ENCODE measurements around the gene FOXRED1. TPM values are rescaled to one million over a fixed set of nuclear protein-coding genes. Genes with fewer than 3 reads are reported as not detected.

The FOXRED1 gene
- total RNA-seq, 1 experiment from 2014 or later: 23.8 TPM

GRCh38 chr11:126256216-126256615 lies 12.7 kb upstream of the FOXRED1 start:
- Histone ChIP-seq H3K4me3 (no peak overlapping the region), H3K27me3 (no peaks in the 10 kb centered on the region)

GRCh38 chr11:126257144-126257543 lies 11.8 kb upstream of the FOXRED1 start:
- no peaks in the 10 kb centered on the region for H3K4me1 ChIP-seq
- H3K27me3 ChIP-seq: no peaks in the 10 kb centered on the region
- no peak overlapping the region for H3K27ac ChIP-seq
- no peaks in the 10 kb centered on the region for H3K9me3 ChIP-seq (replicated peaks)
- DNase-seq: no peak
- H3K4me3 ChIP-seq: no peak overlapping the region
- peaks cover 6% of the 10 kb centered on the region; the same call in 1 of the 2 replicates for H3K36me3 ChIP-seq

More at GRCh38 chr11:126256216-126256615, 12.7 kb upstream of the FOXRED1 start:
- no peak for DNase-seq
- Histone ChIP-seq H3K9me3 (replicated peaks) (no peaks in the 10 kb centered on the region), H3K4me1 (no peaks in the 10 kb centered on the region), H3K36me3 (0 out of 2 replicates have a peak, but pooled peaks cover 2% of the 10 kb centered on the region), H3K27ac (no peak overlapping the region)

GRCh38 chr11:126257764-126258163 lies 11.2 kb upstream of the FOXRED1 start:
- DNase-seq: no peak
- Histone ChIP-seq H3K4me3 (no peak overlapping the region), H3K36me3 (peaks cover 11% of the 10 kb centered on the region; the same call in 1 of the 2 replicates), H3K27me3 (no peaks in the 10 kb centered on the region), H3K9me3 (replicated peaks) (no peaks in the 10 kb centered on the region), H3K4me1 (no peaks in the 10 kb centered on the region), H3K27ac (no peak overlapping the region)

GRCh38 chr11:126262216-126262615 lies 6.7 kb upstream of the FOXRED1 start:
- no peaks in the 10 kb centered on the region for H3K9me3 ChIP-seq (replicated peaks)
- H3K4me1 ChIP-seq: no peaks in the 10 kb centered on the region
- no peak overlapping the region for H3K27ac ChIP-seq
- no peaks in the 10 kb centered on the region for H3K27me3 ChIP-seq
- peaks cover 52% of the 10 kb centered on the region for H3K36me3 ChIP-seq
- no peak overlapping the region for H3K4me3 ChIP-seq
- no peak for DNase-seq

GRCh38 chr11:126263489-126263888 lies 5.5 kb upstream of the FOXRED1 start:
- Histone ChIP-seq H3K27ac (no peak overlapping the region), H3K36me3 (peaks cover 52% of the 10 kb centered on the region), H3K27me3 (no peaks in the 10 kb centered on the region), H3K4me1 (no peaks in the 10 kb centered on the region), H3K4me3 (no peak overlapping the region), H3K9me3 (replicated peaks) (no peaks in the 10 kb centered on the region)
- DNase-seq: no peak

- H3K27ac ChIP-seq: no peak overlapping the region
- no peaks in the 10 kb centered on the region for H3K9me3 ChIP-seq (replicated peaks)
- no peak for DNase-seq
- no peaks in the 10 kb centered on the region for H3K4me1 ChIP-seq
- no peak overlapping the region for H3K4me3 ChIP-seq
- H3K36me3 ChIP-seq: peaks cover 52% of the 10 kb centered on the region
- H3K27me3 ChIP-seq: no peaks in the 10 kb centered on the region
Observed at GRCh38 chr11:126265811-126266210, 3.1 kb upstream of the FOXRED1 start.

- H3K4me3 ChIP-seq: peak overlapping the region; percentile 79
- H3K27ac ChIP-seq: peak overlapping the region; percentile 81
Observed at GRCh38 chr11:126267650-126268049, 1.3 kb upstream of the FOXRED1 start.

GRCh38 chr11:126268361-126268707 lies 620 bp upstream of the FOXRED1 start:
- no peak for DNase-seq
- Histone ChIP-seq H3K4me1 (no peaks in the 10 kb centered on the region), H3K36me3 (peaks cover 38% of the 10 kb centered on the region), H3K27ac (peak overlapping the region; percentile 81), H3K27me3 (no peaks in the 10 kb centered on the region), H3K9me3 (replicated peaks) (no peaks in the 10 kb centered on the region), H3K4me3 (peak overlapping the region; percentile 79)

More at GRCh38 chr11:126267650-126268049, 1.3 kb upstream of the FOXRED1 start:
- no peak for DNase-seq
- H3K36me3 ChIP-seq: peaks cover 45% of the 10 kb centered on the region
- H3K4me1 ChIP-seq: no peaks in the 10 kb centered on the region
- H3K27me3 ChIP-seq: no peaks in the 10 kb centered on the region
- no peaks in the 10 kb centered on the region for H3K9me3 ChIP-seq (replicated peaks)

- no peaks in the 10 kb centered on the region for H3K9me3 ChIP-seq (replicated peaks)
- no peak overlapping the region for H3K27ac ChIP-seq
- no peak overlapping the region for H3K4me3 ChIP-seq
- no peaks in the 10 kb centered on the region for H3K4me1 ChIP-seq
- H3K36me3 ChIP-seq: peaks cover 7% of the 10 kb centered on the region
- no peaks in the 10 kb centered on the region for H3K27me3 ChIP-seq
- DNase-seq: no peak
Observed at GRCh38 chr11:126277322-126277721, 8.4 kb downstream of the FOXRED1 start.

- Histone ChIP-seq H3K4me1 (no peaks in the 10 kb centered on the region), H3K27ac (no peak overlapping the region), H3K27me3 (no peaks in the 10 kb centered on the region), H3K4me3 (no peak overlapping the region), H3K9me3 (replicated peaks) (no peaks in the 10 kb centered on the region), H3K36me3 (peaks cover 7% of the 10 kb centered on the region)
- DNase-seq: no peak
Observed at GRCh38 chr11:126277780-126278179, 8.8 kb downstream of the FOXRED1 start.

GRCh38 chr11:126279191-126279590 lies 10.2 kb downstream of the FOXRED1 start:
- peaks cover 2% of the 10 kb centered on the region for H3K36me3 ChIP-seq
- no peaks in the 10 kb centered on the region for H3K9me3 ChIP-seq (replicated peaks)
- no peak overlapping the region for H3K27ac ChIP-seq
- H3K4me1 ChIP-seq: no peaks in the 10 kb centered on the region
- no peak overlapping the region for H3K4me3 ChIP-seq
- no peaks in the 10 kb centered on the region for H3K27me3 ChIP-seq
- DNase-seq: no peak

- H3K4me1 ChIP-seq: no peaks in the 10 kb centered on the region
- no peak overlapping the region for H3K4me3 ChIP-seq
- no peak for DNase-seq
- H3K9me3 ChIP-seq (replicated peaks): no peaks in the 10 kb centered on the region
- H3K27ac ChIP-seq: no peak overlapping the region
- no peaks in the 10 kb centered on the region; the same call in 1 of the 2 replicates for H3K36me3 ChIP-seq
- no peaks in the 10 kb centered on the region for H3K27me3 ChIP-seq
Observed at GRCh38 chr11:126280595-126280994, 11.6 kb downstream of the FOXRED1 start.

- H3K4me1 ChIP-seq: no peaks in the 10 kb centered on the region
- no peak overlapping the region for H3K4me3 ChIP-seq
- H3K9me3 ChIP-seq (replicated peaks): no peaks in the 10 kb centered on the region
- no peak for DNase-seq
- H3K27ac ChIP-seq: no peak overlapping the region
- no peaks in the 10 kb centered on the region for H3K36me3 ChIP-seq
- no peaks in the 10 kb centered on the region for H3K27me3 ChIP-seq
Observed at GRCh38 chr11:126281245-126281644, 12.3 kb downstream of the FOXRED1 start.

GRCh38 chr11:126281666-126282175 lies 12.8 kb downstream of the FOXRED1 start:
- no peak overlapping the region for H3K27ac ChIP-seq
- DNase-seq: no peak
- H3K4me3 ChIP-seq: peak overlapping the region; percentile 77
- H3K9me3 ChIP-seq (replicated peaks): no peaks in the 10 kb centered on the region
- H3K27me3 ChIP-seq: no peaks in the 10 kb centered on the region
- H3K36me3 ChIP-seq: no peaks in the 10 kb centered on the region
- H3K4me1 ChIP-seq: no peaks in the 10 kb centered on the region

GRCh38 chr11:126282361-126282735 lies 13.4 kb downstream of the FOXRED1 start:
- no peaks in the 10 kb centered on the region for H3K36me3 ChIP-seq
- DNase-seq: peak; percentile 35 to 54
- no peaks in the 10 kb centered on the region for H3K27me3 ChIP-seq
- H3K27ac ChIP-seq: 0 out of 2 replicates have a peak overlapping the region, but pooled peaks have one; percentile 29
- peak overlapping the region; percentile 77 for H3K4me3 ChIP-seq
- H3K4me1 ChIP-seq: no peaks in the 10 kb centered on the region
- H3K9me3 ChIP-seq (replicated peaks): no peaks in the 10 kb centered on the region

Data from SJCRH30 (cell line).